SK-N-SH (cell line): ENCODE data around the gene FAM237B. TPM values are rescaled to one million over a fixed set of nuclear protein-coding genes. Genes with fewer than 3 reads are reported as not detected.

Experiments used
- CTCF ChIA-PET: fragments of 300-600, 350-600 bp; formaldehyde crosslinking; extraction: SDS; loops from one replicate; lab custom pipeline; 2021; lab: Yijun Ruan, JAX
- POLR2A ChIA-PET: fragments of 350-600 bp; sonication (Branson Sonifier 250); formaldehyde crosslinking; extraction: SDS; loops from one replicate; lab custom pipeline; 2020; ENCODE audit warnings: antibody characterized with exemption, inconsistent platforms; lab: Yijun Ruan, JAX
- DNase-seq: peaks from one replicate; pipeline ENCODE4 v3.0.0; 2012
- H2AFZ ChIP-seq: fragments of 200-600 bp; sonication (generic); 2 replicates; pipeline ENCODE4 v1.8.1; 2016; ENCODE audit warnings: antibody characterized with exemption, mild to moderate bottlenecking, low read depth
- H3F3A ChIP-seq: fragments of 200-600 bp; sonication (generic); replicated peaks from 2 replicates; pipeline ENCODE3; 2016; ENCODE audit warnings: antibody characterized with exemption, mild to moderate bottlenecking; ENCODE audit not compliant: insufficient read depth
- H3K27ac ChIP-seq, 2 experiments: fragments of 200-500 bp in 1 of 2; fragments of 200-600 bp in 1 of 2; sonication (Bioruptor generic) in 1 of 2; sonication (generic), shearing (Covaris generic) in 1 of 2; 2 replicates each; pipeline versions ENCODE4 v1.5.1 to v1.6.1; 2014 to 2016; ENCODE audit warnings: low read depth in 2 of 2, inconsistent platforms in 1 of 2, low read length in 1 of 2, mild to moderate bottlenecking in 1 of 2, mixed read lengths in 1 of 2
- H3K27me3 ChIP-seq: fragments of 200-600 bp; sonication (generic), shearing (Covaris generic); 2 replicates; pipeline ENCODE4 v1.6.1; 2016; ENCODE audit warnings: mixed run types; ENCODE audit not compliant: insufficient read depth
- H3K36me3 ChIP-seq, 2 experiments: fragments of 200-500 bp in 1 of 2; fragments of 200-600 bp in 1 of 2; sonication (Bioruptor generic) in 1 of 2; sonication (generic) in 1 of 2; replicated peaks in 1 of 2; 2 replicates each; pipeline versions ENCODE3 to v1.5.1; 2014 to 2016; ENCODE audit warnings: low read length in 1 of 2, mild to moderate bottlenecking in 1 of 2; ENCODE audit not compliant: insufficient read depth in 2 of 2, control insufficient read depth in 1 of 2
- H3K4me1 ChIP-seq, 2 experiments: fragments of 200-500 bp in 1 of 2; fragments of 200-600 bp in 1 of 2; sonication (Bioruptor generic) in 1 of 2; sonication (generic), shearing (Covaris generic) in 1 of 2; 2 replicates each; pipeline versions ENCODE4 v1.5.1 to v1.6.1; 2014 to 2016; ENCODE audit warnings: low read depth in 1 of 2, low read length in 1 of 2, mixed run types in 1 of 2; ENCODE audit not compliant: insufficient read depth in 2 of 2, control insufficient read depth in 1 of 2
- H3K4me2 ChIP-seq: fragments of 200-600 bp; sonication (generic), shearing (Covaris generic); 2 replicates; pipeline ENCODE4 v1.6.1; 2017; ENCODE audit warnings: mixed run types
- H3K4me3 ChIP-seq, 2 experiments: fragments of 200-500 bp in 1 of 2; fragments of 200-600 bp in 1 of 2; sonication (Bioruptor generic) in 1 of 2; sonication (generic), shearing (Covaris generic) in 1 of 2; 2 replicates each; pipeline versions ENCODE4 v1.5.1 to v1.8.1; 2014 to 2016; ENCODE audit warnings: low read depth in 2 of 2, inconsistent platforms in 1 of 2, low read length in 1 of 2, mild to moderate bottlenecking in 1 of 2, mixed read lengths in 1 of 2, moderate library complexity in 1 of 2
- H3K79me2 ChIP-seq: fragments of 200-600 bp; sonication (generic); 2 replicates; pipeline ENCODE4 v1.8.1; 2017; ENCODE audit warnings: mild to moderate bottlenecking; ENCODE audit not compliant: insufficient read depth
- H3K9ac ChIP-seq: fragments of 200-600 bp; sonication (generic); 2 replicates; pipeline ENCODE4 v1.6.1; 2017; ENCODE audit warnings: mixed run types
- H3K9me2 ChIP-seq: fragments of 200-600 bp; sonication (generic); 2 replicates; pipeline ENCODE4 v1.6.1; 2017; ENCODE audit warnings: mixed run types
- H3K9me3 ChIP-seq: fragments of 200-600 bp; sonication (generic); 2 replicates; pipeline ENCODE4 v1.6.1; 2017; ENCODE audit warnings: mixed run types, mild to moderate bottlenecking, moderate library complexity
- H4K20me1 ChIP-seq: fragments of 200-600 bp; sonication (generic); 2 replicates; pipeline ENCODE4 v1.6.1; 2017; ENCODE audit warnings: mild to moderate bottlenecking, mixed run types; ENCODE audit not compliant: insufficient read depth
- FOXJ3 ChIP-seq: sonication (generic); formaldehyde crosslinking; IDR thresholded peaks from 2 replicates; pipeline ENCODE4 v1.5.1; 2020; ENCODE audit warnings: mild to moderate bottlenecking, missing genetic modification reagents
- GABPA ChIP-seq: IDR thresholded peaks from 2 replicates; pipeline ENCODE4 v1.4.0; 2012; ENCODE audit warnings: low read depth, mild to moderate bottlenecking
- GATA2 ChIP-seq: sonication (generic); formaldehyde crosslinking; IDR thresholded peaks from 2 replicates; pipeline ENCODE4 v1.5.0; 2020; ENCODE audit warnings: mild to moderate bottlenecking, missing genetic modification reagents
- MXI1 ChIP-seq: IDR thresholded peaks from 2 replicates; pipeline ENCODE4 v1.6.1; 2012; ENCODE audit warnings: mild to moderate bottlenecking, low read depth, low read length, improper control_type of control experiment
- NRF1 ChIP-seq: IDR thresholded peaks from 2 replicates; pipeline ENCODE4 v1.6.1; 2012; ENCODE audit warnings: low read depth, mild to moderate bottlenecking, low read length
- RFX5 ChIP-seq: IDR thresholded peaks from 2 replicates; pipeline ENCODE4 v1.6.1; 2012; ENCODE audit warnings: mild to moderate bottlenecking, improper control_type of control experiment, low read length
- SIN3A ChIP-seq: IDR thresholded peaks from 2 replicates; pipeline ENCODE4 v1.6.1; 2012; ENCODE audit warnings: low read depth, mild to moderate bottlenecking, low read length, moderate library complexity, borderline replicate concordance
- SMC3 ChIP-seq: IDR thresholded peaks from 2 replicates; pipeline ENCODE4 v1.6.1; 2012; ENCODE audit warnings: low read depth, low read length, improper control_type of control experiment
- TCF12 ChIP-seq: IDR thresholded peaks from 2 replicates; pipeline ENCODE4 v1.4.0; 2012
- TEAD4 ChIP-seq: IDR thresholded peaks from 2 replicates; pipeline ENCODE4 v1.4.0; 2012; ENCODE audit warnings: mild to moderate bottlenecking, borderline replicate concordance; ENCODE audit not compliant: insufficient read depth
- WGBS: methylation state at CpG from one replicate; pipeline ENCODE4 v1.1.6; 2017; ENCODE audit warnings: low lambda C conversion rate; 5-methylcytosine and 5-hydroxymethylcytosine counted together
- polyA plus RNA-seq, 3 experiments: library from polyadenylated mRNA; depleted of rRNA; stranded (reverse); fragments of >200 nt; gene quantifications; 2 replicates each; pipeline ENCODE4 v1.2.3, GENCODE V29; 2012
- TF ChIP-seq, protein P1 (sequence below): fragments of 200-600 bp; sonication (generic); IDR thresholded peaks from 2 replicates; pipeline ENCODE4 v1.6.1; 2017; ENCODE audit warnings: antibody characterized with exemption, mild to moderate bottlenecking, moderate library complexity
- TF ChIP-seq, protein P2 (sequence below): IDR thresholded peaks from 2 replicates; pipeline ENCODE4 v1.6.1; 2012; ENCODE audit warnings: mild to moderate bottlenecking, low read depth, low read length, moderate library complexity
- TF ChIP-seq, protein P3 (sequence below): IDR thresholded peaks from 2 replicates; pipeline ENCODE4 v1.4.0; 2012; ENCODE audit warnings: low read depth, borderline replicate concordance
- TF ChIP-seq, protein P4 (sequence below): fragments of 150-350 bp; IDR thresholded peaks from 2 replicates; pipeline ENCODE4 v1.6.1; 2017; ENCODE audit warnings: antibody characterized with exemption, low read length, low read depth, borderline replicate concordance
- TF ChIP-seq, protein P5 (sequence below): IDR thresholded peaks from 2 replicates; pipeline ENCODE4; 2012
- TF ChIP-seq, protein P6 (sequence below): fragments of 150-350 bp; IDR thresholded peaks from 2 replicates; pipeline ENCODE4 v1.6.1; 2016; ENCODE audit warnings: mild to moderate bottlenecking, low read depth, low read length
- TF ChIP-seq, protein P7 (sequence below): IDR thresholded peaks from 2 replicates; pipeline ENCODE4 v1.4.0; 2012; ENCODE audit warnings: low read depth

FAM237B gene
- polyA plus RNA-seq, 1 of the 3 experiments (the other 2 are of a cell fraction): 0.03 TPM

DNA sequence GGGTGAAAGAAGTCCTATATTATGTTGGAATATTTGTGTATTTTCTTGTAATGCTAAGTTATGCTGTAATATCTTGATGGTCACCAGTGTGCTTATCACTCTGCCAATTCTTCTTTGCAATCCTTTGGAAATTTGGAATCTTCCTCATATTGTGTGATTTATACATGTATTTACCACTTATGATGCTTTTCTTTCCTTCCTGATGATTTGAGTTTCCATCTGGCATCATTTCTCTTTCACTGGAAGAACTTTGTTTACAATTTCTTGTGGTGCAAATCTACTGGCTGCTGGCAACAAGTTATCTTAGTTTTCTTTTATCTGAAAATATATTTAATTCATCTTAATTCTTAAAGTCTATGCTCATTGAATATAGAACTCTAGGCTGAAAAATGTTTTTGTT is 46.9 kb downstream of the FAM237B start:
- Histone ChIP-seq H3K4me2 (no peak overlapping the region), H3K79me2 (no peaks in the 10 kb centered on the region), H3K27me3 (no peaks in the 10 kb centered on the region), H3K36me3 (peaks cover 0 to 3% of the 10 kb centered on the region in 2 experiments), H3K4me3 (no peak overlapping the region), H3K9me3 (no peaks in the 10 kb centered on the region; the same call in 1 of the 2 replicates), H4K20me1 (no peaks in the 10 kb centered on the region), H3K9ac (no peak overlapping the region), H3K4me1 (peaks cover 9 to 22% of the 10 kb centered on the region in 2 experiments; a peak in 3 of 4 replicates), H2AFZ (no peak overlapping the region), H3K9me2 (no peaks in the 10 kb centered on the region), H3K27ac (no peak overlapping the region), H3F3A (peaks cover 23% of the 10 kb centered on the region)
- CTCF ChIA-PET: interaction anchor here (2.4 kb wide), 1 partner anchor 154 kb away, joined by 8 read pairs; no protein-coding TSS in a partner anchor
- TF ChIP-seq TCF12 (no peak), SMC3 (no peak), MXI1 (no peak), RFX5 (no peak)
- POLR2A ChIA-PET: no interaction called here
- DNase-seq: no peak

DNA sequence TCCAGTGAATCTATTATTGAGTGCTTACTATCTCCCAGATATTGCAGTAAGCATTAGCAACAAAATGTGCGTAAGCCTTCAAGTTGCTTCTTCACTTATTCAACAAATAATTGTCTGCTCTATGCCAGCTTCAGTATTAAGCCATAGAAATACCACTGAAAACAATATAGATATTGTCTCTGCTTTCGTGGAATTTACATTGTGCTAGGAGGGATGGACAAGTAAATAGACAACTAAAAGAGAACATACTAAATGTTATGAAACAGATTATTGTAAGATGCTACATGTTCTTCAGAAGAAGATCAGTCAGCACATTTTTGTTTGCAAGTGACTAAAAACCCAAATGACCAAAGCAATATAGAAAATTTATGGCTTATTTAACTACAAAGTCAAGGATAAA is 48.9 kb downstream of the FAM237B start:
- ChIA-PET CTCF (interaction anchor here (0.6 to 1.0 kb wide), 3 partner anchors 9 to 156 kb away, joined by 3 to 5 read pairs (median 3); no protein-coding TSS in a partner anchor), POLR2A (no interaction called here)
- Histone ChIP-seq H2AFZ (no peak overlapping the region), H3F3A (peaks cover 27% of the 10 kb centered on the region), H3K9me3 (no peaks in the 10 kb centered on the region), H4K20me1 (no peaks in the 10 kb centered on the region), H3K4me3 (no peak overlapping the region), H3K27me3 (no peaks in the 10 kb centered on the region), H3K4me1 (peaks cover 9 to 26% of the 10 kb centered on the region in 2 experiments; a peak in 3 of 4 replicates), H3K9ac (no peak overlapping the region), H3K4me2 (no peak overlapping the region; the same call in 1 of the 2 replicates), H3K27ac (peak overlapping the region; percentile 76 to 78), H3K36me3 (no peaks in the 10 kb centered on the region), H3K9me2 (no peaks in the 10 kb centered on the region), H3K79me2 (no peaks in the 10 kb centered on the region)
- WGBS: 94% methylated on average over 2 of the region's 2 CpGs
- DNase-seq: no peak
- TF ChIP-seq, protein P1, sequence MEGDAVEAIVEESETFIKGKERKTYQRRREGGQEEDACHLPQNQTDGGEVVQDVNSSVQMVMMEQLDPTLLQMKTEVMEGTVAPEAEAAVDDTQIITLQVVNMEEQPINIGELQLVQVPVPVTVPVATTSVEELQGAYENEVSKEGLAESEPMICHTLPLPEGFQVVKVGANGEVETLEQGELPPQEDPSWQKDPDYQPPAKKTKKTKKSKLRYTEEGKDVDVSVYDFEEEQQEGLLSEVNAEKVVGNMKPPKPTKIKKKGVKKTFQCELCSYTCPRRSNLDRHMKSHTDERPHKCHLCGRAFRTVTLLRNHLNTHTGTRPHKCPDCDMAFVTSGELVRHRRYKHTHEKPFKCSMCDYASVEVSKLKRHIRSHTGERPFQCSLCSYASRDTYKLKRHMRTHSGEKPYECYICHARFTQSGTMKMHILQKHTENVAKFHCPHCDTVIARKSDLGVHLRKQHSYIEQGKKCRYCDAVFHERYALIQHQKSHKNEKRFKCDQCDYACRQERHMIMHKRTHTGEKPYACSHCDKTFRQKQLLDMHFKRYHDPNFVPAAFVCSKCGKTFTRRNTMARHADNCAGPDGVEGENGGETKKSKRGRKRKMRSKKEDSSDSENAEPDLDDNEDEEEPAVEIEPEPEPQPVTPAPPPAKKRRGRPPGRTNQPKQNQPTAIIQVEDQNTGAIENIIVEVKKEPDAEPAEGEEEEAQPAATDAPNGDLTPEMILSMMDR: no peak
- TF ChIP-seq FOXJ3 (CRISPR knock-in tag) (no peak), NRF1 (no peak), GATA2 (CRISPR knock-in tag) (no peak), SIN3A (no peak), GABPA (no peak), TCF12 (no peak), TEAD4 (no peak)
- TF ChIP-seq, protein P2, sequence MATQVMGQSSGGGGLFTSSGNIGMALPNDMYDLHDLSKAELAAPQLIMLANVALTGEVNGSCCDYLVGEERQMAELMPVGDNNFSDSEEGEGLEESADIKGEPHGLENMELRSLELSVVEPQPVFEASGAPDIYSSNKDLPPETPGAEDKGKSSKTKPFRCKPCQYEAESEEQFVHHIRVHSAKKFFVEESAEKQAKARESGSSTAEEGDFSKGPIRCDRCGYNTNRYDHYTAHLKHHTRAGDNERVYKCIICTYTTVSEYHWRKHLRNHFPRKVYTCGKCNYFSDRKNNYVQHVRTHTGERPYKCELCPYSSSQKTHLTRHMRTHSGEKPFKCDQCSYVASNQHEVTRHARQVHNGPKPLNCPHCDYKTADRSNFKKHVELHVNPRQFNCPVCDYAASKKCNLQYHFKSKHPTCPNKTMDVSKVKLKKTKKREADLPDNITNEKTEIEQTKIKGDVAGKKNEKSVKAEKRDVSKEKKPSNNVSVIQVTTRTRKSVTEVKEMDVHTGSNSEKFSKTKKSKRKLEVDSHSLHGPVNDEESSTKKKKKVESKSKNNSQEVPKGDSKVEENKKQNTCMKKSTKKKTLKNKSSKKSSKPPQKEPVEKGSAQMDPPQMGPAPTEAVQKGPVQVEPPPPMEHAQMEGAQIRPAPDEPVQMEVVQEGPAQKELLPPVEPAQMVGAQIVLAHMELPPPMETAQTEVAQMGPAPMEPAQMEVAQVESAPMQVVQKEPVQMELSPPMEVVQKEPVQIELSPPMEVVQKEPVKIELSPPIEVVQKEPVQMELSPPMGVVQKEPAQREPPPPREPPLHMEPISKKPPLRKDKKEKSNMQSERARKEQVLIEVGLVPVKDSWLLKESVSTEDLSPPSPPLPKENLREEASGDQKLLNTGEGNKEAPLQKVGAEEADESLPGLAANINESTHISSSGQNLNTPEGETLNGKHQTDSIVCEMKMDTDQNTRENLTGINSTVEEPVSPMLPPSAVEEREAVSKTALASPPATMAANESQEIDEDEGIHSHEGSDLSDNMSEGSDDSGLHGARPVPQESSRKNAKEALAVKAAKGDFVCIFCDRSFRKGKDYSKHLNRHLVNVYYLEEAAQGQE: no peak
- TF ChIP-seq, protein P3, sequence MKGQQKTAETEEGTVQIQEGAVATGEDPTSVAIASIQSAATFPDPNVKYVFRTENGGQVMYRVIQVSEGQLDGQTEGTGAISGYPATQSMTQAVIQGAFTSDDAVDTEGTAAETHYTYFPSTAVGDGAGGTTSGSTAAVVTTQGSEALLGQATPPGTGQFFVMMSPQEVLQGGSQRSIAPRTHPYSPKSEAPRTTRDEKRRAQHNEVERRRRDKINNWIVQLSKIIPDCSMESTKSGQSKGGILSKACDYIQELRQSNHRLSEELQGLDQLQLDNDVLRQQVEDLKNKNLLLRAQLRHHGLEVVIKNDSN: no peak
- TF ChIP-seq, protein P4, sequence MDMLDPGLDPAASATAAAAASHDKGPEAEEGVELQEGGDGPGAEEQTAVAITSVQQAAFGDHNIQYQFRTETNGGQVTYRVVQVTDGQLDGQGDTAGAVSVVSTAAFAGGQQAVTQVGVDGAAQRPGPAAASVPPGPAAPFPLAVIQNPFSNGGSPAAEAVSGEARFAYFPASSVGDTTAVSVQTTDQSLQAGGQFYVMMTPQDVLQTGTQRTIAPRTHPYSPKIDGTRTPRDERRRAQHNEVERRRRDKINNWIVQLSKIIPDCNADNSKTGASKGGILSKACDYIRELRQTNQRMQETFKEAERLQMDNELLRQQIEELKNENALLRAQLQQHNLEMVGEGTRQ: no peak
- TF ChIP-seq, protein P5, sequence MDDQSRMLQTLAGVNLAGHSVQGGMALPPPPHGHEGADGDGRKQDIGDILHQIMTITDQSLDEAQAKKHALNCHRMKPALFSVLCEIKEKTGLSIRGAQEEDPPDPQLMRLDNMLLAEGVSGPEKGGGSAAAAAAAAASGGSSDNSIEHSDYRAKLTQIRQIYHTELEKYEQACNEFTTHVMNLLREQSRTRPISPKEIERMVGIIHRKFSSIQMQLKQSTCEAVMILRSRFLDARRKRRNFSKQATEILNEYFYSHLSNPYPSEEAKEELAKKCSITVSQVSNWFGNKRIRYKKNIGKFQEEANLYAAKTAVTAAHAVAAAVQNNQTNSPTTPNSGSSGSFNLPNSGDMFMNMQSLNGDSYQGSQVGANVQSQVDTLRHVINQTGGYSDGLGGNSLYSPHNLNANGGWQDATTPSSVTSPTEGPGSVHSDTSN: no peak
- TF ChIP-seq, protein P6, sequence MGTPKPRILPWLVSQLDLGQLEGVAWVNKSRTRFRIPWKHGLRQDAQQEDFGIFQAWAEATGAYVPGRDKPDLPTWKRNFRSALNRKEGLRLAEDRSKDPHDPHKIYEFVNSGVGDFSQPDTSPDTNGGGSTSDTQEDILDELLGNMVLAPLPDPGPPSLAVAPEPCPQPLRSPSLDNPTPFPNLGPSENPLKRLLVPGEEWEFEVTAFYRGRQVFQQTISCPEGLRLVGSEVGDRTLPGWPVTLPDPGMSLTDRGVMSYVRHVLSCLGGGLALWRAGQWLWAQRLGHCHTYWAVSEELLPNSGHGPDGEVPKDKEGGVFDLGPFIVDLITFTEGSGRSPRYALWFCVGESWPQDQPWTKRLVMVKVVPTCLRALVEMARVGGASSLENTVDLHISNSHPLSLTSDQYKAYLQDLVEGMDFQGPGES: no peak
- TF ChIP-seq, protein P7, sequence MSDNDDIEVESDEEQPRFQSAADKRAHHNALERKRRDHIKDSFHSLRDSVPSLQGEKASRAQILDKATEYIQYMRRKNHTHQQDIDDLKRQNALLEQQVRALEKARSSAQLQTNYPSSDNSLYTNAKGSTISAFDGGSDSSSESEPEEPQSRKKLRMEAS: no peak
